HG02885 (cell line): ENCODE measurements around the gene AKAP7.
"Not testable (repeated sequence)": the region's sequence is repeated elsewhere in the genome, so short reads cannot be mapped to it uniquely, and the experiment has no call there.

Experiments used
- ATAC-seq: cut with Tn5 transposase; IDR thresholded peaks from one replicate; pipeline ENCODE4 v1.9.1; 2021; ENCODE audit warnings: mild to moderate bottlenecking; ENCODE audit not compliant: unreplicated experiment, poor library complexity

The AKAP7 gene

GRCh38 chr6:131250936-131251335 is 115.7 kb downstream of the AKAP7 start:
- no peak for ATAC-seq

GRCh38 chr6:131251590-131252199 is 116.4 kb downstream of the AKAP7 start:
- no peak for ATAC-seq

- no peak for ATAC-seq
These were observed 120.2 kb downstream of the AKAP7 start for GRCh38 chr6:131255434-131255833.

- ATAC-seq = no peak
These were observed 120.6 kb downstream of the AKAP7 start for GRCh38 chr6:131255911-131256310.

- no peak for ATAC-seq
These were observed 121.8 kb downstream of the AKAP7 start for GRCh38 chr6:131257104-131257503.

- ATAC-seq = no peak
These were observed 122.9 kb downstream of the AKAP7 start for GRCh38 chr6:131258010-131258652.

DNA sequence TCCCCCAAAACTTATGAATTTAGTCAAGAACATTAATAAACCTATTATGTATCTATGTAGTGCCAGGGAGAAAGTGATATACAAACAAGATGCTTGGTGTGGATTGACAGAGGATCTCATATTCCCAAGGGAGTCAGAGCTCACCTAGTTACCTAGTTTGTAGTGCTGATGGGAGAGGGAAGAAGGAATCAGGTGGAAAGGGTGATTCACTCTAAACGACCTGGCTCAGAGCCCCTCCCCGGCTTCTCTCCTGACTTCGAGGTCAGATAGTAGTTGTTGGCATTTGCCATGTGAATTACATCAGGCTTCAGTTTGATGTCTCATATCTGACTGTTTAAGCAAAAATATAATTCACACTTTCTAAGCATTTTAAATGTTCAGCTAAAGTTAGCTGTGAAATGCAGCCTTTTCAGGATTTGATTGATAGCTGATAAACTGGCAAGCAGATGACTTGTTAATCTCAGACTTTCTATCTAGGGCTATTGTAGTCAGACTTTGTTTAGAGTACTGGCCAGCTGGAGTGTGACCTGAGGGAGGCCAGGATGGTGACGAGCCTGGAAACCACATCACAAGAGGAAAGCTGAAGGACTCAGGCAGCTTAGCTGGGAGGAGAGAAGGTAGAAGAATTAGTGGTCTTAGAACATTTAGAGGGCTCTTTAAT is 123.7 kb downstream of the AKAP7 start:
- no peak for ATAC-seq

DNA sequence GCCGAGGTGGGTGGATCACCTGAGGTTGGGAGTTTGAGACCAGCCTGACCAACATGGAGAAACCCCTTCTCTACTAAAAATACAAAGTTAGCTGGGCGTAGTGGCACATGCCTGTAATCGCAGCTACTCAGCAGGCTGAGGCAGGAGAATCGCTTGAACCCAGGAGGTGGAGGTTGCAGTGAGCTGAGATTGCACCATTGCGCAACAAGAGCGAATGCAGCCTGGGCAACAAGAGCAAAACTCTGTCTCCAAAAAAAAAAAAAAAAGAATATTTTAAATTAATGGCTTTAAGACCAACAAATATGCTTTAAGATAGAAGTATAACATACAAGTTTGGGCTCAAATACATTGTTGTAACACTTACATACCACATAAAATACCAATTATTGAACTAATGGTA is 125.7 kb downstream of the AKAP7 start:
- ATAC-seq = not testable (repeated sequence)

- ATAC-seq = no peak
These were observed 126.8 kb downstream of the AKAP7 start for GRCh38 chr6:131262060-131262459.

- no peak for ATAC-seq
These were observed 130.7 kb downstream of the AKAP7 start for GRCh38 chr6:131265939-131266338.

- no peak for ATAC-seq
These were observed 133.0 kb downstream of the AKAP7 start for GRCh38 chr6:131268303-131268702.

- ATAC-seq = no peak
These were observed 134.5 kb downstream of the AKAP7 start for GRCh38 chr6:131269565-131270391.

GRCh38 chr6:131270534-131270933 is 135.3 kb downstream of the AKAP7 start:
- no peak for ATAC-seq

- ATAC-seq = no peak
These were observed 140.0 kb downstream of the AKAP7 start for GRCh38 chr6:131275273-131275672.

GRCh38 chr6:131277591-131277990 is 142.3 kb downstream of the AKAP7 start:
- no peak for ATAC-seq

DNA sequence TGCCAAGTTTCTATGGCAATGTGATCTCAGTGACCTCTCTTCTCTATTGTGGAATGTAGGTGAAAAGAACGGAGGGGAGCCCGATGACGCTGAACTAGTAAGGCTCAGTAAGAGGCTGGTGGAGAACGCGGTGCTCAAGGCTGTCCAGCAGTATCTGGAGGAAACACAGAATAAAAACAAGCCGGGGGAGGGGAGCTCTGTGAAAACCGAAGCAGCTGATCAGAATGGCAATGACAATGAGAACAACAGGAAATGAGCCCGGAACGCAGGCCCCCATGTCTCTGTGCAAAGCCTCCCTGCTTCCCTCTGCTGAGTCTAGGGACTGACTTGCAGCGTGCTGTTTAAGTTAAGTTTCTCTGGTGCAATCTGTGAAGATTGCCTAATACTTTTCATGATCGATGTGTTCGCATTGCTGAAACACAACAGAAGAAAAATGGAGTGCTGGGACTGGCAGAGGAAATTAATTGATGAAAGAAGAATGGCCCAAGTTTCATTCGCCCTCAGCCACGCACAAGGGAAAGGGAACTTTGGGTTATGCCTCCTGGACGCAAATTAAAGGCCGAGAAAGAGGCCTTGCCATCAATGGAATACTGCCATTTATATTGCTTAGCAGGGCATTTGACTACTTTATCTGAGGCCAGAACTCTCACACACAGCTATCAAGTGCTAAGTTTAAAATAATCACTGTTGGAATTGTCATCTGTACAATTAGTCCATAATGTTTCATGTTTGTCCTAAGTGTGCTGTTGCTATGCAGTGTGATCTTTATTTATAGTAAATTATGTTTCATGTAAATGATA is 146.4 kb downstream of the AKAP7 start:
- no peak for ATAC-seq

DNA sequence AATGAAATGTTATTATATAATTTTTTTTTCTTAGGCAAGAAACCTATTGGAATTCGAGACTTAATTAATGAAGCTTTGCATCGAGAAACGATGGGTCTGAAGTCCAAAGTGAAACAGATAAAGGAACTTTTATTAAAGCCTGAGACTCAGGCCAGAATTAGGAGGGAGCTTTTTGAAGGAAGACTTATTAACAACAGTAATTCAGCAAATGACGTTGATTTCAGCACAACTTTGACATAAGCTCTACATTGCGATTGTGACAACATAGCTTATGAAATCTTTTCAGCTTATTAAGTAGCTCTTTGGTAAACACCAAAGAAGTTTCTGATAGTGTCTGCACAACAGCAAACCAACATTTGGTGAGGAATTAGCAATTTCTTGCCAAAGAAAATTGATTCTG is 147.1 kb downstream of the AKAP7 start:
- no peak for ATAC-seq

- no peak for ATAC-seq
These were observed 148.4 kb downstream of the AKAP7 start for GRCh38 chr6:131283466-131284175.

GRCh38 chr6:131285548-131285947 is 150.3 kb downstream of the AKAP7 start:
- ATAC-seq = no peak
